ENCODE results near the gene MACROH2A2.

DNA sequence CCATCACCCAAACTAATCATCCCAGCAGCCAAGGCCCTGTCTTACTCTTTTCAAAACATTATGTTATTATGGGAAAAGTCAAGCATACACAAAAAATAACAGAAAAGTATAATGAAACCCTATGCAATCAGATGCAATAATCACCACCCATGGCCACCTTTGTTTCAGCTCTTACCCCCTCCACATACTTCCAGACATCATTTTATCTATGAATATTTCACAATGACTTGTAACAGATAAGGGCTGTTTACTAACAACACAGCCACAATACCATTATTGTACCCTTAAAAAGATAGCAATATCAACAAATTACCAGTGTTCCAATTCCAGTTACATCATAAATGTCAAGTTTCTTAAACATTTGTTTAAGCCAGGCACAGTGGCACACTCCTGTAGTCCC, 44.8 kb downstream of the MACROH2A2 start:
- TF ChIP-seq, protein P1, sequence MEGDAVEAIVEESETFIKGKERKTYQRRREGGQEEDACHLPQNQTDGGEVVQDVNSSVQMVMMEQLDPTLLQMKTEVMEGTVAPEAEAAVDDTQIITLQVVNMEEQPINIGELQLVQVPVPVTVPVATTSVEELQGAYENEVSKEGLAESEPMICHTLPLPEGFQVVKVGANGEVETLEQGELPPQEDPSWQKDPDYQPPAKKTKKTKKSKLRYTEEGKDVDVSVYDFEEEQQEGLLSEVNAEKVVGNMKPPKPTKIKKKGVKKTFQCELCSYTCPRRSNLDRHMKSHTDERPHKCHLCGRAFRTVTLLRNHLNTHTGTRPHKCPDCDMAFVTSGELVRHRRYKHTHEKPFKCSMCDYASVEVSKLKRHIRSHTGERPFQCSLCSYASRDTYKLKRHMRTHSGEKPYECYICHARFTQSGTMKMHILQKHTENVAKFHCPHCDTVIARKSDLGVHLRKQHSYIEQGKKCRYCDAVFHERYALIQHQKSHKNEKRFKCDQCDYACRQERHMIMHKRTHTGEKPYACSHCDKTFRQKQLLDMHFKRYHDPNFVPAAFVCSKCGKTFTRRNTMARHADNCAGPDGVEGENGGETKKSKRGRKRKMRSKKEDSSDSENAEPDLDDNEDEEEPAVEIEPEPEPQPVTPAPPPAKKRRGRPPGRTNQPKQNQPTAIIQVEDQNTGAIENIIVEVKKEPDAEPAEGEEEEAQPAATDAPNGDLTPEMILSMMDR (IDR thresholded peaks at IDR 0.05), result no peak
- TF ChIP-seq POLR2AphosphoS5 (IDR thresholded peaks at IDR 0.05; ENCODE audit: insufficient read depth in 1 of 2, low read depth in 1 of 2) (no peak), POLR2A (IDR thresholded peaks at IDR 0.05) (no peak)
